HG02840 (cell line): Measurements from ENCODE around the gene ADAR.
"Not testable (repeated sequence)": the region's sequence is repeated elsewhere in the genome, so short reads cannot be mapped to it uniquely, and the experiment has no call there.

Experiments
- ATAC-seq: cut with Tn5 transposase; IDR thresholded peaks from one replicate; pipeline ENCODE4 v1.9.1; 2021; ENCODE audit warnings: mild to moderate bottlenecking, moderate library complexity, moderate number of reproducible peaks; ENCODE audit not compliant: unreplicated experiment, low FRiP score

Gene ADAR, protein sequence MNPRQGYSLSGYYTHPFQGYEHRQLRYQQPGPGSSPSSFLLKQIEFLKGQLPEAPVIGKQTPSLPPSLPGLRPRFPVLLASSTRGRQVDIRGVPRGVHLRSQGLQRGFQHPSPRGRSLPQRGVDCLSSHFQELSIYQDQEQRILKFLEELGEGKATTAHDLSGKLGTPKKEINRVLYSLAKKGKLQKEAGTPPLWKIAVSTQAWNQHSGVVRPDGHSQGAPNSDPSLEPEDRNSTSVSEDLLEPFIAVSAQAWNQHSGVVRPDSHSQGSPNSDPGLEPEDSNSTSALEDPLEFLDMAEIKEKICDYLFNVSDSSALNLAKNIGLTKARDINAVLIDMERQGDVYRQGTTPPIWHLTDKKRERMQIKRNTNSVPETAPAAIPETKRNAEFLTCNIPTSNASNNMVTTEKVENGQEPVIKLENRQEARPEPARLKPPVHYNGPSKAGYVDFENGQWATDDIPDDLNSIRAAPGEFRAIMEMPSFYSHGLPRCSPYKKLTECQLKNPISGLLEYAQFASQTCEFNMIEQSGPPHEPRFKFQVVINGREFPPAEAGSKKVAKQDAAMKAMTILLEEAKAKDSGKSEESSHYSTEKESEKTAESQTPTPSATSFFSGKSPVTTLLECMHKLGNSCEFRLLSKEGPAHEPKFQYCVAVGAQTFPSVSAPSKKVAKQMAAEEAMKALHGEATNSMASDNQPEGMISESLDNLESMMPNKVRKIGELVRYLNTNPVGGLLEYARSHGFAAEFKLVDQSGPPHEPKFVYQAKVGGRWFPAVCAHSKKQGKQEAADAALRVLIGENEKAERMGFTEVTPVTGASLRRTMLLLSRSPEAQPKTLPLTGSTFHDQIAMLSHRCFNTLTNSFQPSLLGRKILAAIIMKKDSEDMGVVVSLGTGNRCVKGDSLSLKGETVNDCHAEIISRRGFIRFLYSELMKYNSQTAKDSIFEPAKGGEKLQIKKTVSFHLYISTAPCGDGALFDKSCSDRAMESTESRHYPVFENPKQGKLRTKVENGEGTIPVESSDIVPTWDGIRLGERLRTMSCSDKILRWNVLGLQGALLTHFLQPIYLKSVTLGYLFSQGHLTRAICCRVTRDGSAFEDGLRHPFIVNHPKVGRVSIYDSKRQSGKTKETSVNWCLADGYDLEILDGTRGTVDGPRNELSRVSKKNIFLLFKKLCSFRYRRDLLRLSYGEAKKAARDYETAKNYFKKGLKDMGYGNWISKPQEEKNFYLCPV

DNA sequence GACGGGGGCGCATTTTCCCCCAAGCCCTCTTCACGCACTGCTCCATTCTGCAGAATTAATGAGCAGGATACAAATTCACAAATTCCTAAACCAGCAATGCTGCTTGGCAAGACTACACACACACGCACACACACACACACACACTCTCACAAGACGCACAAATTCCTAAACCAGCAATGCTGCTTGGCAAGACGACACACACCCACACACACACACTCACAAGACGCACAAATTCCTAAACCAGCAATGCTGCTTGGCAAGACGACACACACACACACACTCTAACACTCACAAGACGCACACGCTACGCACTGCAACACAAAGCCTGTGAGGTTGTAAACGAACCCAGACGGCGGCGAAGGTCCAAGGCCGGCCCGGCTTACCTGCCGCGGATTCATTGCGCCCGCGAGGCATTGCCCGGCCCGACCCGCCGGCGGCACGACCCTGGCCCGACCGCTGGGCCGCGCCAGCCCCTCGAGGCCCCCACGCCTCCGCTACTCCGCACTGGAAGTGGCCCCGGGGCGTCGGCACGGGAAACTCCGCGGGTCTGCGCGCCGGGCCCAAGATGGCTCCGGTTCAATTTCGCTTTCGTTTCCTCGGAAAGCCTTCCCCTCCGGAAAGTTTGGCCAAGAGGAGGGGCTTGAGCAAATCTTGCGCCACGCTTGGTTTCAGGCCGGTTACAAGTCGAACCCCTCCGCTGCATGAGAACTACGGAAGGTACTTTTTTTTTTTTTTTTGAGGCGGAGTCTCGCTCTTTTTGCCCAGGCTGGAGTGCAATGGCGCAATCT, at the start of gene ADAR:
ADAR (minus strand) TSS at position 578 of the 788 bp plus-strand sequence; CDS start at position 398, 180 bp downstream.
- peak; percentile 67 for ATAC-seq

DNA sequence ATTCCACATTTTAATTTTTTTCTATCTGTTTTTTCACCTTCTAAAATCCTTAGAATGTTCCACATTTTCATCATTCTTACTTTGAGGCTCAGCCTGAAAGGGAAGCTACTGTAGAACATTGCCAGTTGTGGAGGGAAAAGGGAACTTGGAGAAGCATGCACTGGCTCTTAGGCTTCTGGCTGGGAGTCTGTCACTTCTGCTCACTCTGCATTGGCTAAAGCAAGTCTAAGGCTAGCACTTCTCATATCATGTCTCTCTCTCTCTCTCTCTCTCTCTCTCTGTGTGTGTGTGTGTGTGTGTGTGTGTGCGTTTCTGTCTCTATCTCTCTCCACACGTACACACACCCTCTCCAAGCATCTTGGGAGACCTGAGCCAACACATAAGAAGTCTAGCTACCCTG, 49.6 kb upstream of the ADAR start:
- ATAC-seq: no peak

DNA sequence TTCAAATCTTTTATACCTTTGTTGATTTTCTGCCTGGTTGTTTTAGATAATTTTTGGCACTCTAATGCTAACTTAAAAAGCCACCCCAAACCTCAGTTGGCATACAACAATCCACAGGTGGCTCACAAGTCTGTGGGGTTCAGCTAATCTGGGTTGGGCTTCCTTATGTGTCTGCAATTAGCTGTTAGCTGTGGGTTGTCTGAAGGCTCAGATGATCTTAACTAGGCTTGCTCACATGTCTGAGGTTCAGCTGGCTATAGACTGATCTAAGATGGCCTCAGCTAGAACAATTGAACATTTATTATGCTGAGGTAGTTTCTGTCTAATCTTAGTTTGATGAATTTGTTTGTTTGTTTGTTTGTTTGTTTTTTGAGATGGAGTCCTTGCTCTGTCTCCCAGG, 44.9 kb upstream of the ADAR start:
- ATAC-seq: no peak

DNA sequence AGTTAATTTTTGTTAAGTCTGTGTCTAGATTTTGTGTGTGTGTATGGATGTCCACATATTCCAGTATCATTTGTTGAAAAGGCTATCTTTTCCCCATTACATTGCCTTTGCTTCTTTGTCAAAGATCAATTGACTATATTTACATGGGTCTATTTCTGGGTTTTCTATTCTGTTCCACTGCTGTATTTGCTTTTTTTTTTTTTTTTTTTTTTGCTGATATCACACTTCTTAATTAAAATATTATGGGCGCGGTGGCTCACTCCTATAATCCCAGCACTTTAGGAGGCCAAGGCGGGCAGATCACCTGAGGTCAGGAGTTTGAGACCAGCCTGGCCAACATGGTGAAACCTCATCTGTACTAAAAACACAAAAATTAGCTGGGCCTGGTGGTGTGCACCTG, 36.7 kb upstream of the ADAR start:
- not testable (repeated sequence) for ATAC-seq

DNA sequence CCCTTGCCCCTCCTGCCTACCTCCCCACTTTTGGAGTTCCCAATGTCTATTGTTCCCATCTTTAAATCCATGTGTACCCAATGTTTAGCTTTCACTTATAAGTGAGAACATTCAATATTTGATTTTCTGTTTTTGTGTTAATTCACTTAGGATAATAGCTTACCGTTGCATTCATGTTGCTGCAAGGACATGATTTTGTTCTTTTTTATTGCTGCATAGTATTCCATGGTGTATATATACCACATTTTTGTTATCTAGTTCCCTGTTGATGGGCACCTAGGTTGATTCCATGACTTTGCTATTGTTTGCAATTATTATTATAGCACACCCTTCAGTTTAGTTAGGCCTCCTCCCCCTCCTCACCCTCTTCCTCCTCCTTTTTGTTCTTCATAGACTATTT, 33.5 kb upstream of the ADAR start:
- no peak for ATAC-seq

DNA sequence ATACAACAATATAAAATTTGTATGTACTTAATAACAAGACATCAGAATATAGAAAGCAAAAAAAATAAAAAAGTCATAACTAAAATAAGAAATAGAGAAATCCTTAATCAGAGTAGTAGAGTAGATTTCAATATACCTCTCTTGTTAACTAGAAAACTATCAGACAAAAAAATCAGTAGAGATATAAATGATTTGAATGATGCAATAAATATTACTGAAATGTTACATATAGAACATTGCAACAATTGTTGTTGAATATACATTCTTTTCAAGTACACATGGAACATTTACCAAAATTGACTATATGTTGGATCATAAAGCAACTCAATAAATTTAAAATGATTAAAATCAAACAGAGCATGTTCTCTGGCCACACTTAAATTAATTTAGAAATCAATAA, 31.9 kb upstream of the ADAR start:
- ATAC-seq: no peak

DNA sequence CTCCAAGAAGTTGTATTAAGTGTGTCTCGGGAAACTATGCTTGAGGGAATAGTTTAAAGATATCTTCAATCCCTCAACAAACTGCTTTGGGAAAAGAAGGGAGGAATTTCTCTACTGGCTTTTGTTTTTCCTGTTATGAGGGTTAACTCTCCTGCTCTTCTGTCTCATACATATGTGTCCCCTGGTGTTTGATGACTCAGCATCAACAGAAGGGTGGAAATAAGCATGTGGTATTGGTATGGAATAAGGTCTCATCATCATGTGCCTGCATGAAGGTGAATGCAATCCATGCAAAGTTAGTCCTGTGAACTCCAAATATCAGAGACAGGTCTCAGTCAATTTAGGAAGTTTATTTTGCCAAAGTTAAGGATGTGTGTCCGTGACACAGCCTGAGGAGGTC, 27.2 kb upstream of the ADAR start:
- ATAC-seq: no peak

DNA sequence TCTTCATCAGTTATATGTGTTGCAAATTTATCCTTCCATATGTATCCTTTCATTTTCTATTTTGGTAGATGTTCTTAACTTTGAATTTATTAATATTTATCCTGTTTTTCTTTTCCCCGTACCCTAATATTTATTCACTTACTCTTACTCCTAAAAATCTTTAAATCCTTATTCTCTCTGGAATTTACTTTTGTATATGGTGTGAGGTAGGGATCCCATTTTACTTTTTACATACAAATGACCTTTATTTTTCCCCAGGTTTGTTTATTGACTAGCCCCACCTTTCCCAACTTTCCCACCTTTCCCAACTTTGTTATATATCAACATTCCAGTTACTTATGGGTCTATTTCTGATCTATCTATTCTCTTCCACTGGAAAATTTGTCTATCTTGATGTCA, 21.7 kb upstream of the ADAR start:
- ATAC-seq: no peak

DNA sequence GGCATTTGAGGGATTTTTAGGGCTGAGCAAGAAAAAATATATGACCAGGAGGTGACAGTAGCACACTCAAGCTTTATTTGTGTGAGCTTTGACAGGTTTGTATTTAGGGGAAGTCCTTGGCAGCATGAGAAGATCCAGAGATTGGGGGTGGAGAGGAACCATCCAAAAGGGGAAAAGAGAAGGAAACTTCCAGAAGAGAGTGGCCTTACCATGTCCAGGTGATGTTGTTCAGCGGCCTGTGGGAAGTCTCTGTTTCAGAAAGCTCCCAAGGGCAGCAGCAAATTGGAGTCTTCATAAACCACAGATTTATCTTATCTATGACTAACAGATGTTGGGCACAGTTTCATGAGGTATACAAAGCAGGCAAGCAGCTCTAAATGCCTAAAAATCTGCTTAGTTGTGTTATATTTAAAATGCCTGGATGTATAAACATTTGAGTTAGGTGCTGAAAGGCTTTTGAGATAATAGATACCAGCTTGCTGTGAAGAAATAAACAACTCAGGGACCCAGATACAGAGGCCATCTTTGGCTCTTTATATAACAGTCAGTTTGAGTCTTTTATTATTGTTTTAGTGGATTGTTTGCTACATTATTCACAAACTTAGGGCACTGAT, 21.2 kb upstream of the ADAR start:
- ATAC-seq: no peak

DNA sequence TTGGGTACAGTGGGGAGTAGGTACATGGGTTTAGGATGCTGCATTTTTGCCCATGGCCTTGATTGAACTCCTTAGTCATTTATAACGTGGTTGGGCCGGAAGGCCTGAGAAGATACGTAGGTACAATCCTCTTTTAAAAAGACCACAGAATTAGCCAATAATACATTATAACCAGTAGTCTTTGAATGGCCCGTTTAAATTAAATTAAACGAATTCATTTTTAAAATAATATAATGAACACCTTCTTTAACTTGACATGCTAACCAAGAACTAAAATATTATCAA, 20.1 kb upstream of the ADAR start:
- ATAC-seq: no peak

DNA sequence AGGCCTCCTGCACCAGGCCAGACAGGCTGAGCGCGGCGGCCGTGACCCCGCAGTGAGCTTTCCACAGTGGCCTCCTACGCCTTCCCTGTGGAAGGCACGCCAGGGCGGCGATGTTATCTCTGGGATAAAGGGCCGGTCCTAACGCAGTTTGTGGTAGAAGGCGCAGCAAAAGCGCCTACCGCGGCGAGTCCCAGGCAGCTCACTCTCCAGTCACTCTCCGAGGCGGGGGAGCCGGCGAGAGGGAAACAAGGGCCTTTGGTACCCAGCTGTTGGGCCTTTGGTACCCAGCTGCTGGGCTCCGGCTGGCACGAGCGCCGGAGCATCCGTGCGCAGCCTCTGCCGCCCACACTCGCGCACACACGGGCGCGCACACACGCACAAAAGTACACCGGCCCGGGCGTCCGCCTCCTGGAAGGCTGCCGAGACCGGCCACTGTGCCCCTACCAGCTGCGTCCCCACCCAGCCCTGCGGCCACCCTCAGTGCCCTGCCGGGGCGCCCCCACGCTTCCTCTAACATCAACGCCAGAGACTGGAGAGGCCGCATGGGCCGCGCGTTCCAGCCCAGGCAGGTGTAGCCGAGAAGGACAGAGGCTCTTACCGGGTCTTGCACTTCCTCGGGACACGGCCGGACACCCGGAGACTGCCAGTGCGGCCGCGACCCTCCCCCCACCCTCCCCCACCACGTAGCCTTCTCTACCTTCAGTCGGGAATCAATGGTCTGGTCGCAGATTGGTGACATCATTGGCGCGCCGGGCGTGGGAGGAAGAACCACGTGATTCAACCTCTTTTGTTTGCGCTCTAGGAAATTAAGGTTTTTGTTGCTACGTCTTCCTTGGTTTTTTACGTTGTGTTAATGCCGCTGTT, 19.5 kb upstream of the ADAR start:
- peak; percentile 54 for ATAC-seq

DNA sequence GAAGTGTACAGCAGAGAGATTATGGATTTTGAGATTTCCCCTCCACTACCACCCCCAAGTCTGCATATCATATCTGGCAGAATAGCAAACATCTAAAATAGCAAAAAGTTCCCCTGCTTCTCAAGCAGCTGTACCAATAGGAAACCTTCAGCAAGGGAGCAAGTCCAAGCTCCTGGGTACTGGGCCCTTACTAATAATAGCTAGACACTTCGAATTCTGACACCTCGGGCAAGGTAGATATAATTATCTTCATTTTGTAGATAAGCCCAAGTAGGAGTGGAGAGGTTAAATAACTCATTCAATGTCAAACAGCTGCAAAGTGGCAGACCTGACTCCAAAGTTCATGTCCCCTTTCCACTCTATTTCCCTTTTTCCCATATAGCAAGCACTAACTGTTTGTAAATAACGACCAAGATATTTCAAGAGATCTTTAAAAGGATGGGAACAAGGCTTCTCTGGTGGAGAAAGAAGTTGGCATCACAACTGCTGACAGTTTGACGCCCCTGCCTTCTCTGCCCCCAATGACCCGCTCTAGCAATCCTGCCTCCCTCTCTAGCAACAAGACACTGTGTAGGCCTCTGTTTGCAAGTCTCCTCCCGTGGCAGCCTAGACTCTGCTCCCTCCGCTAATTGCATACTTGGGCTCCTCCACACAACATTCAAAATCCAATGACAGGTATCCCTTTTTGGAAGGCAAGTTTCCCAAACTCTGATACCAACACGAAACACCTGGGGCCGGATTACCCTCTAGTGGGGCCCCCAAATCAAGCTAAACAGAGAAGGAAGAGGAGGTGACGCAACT, 18.7 kb upstream of the ADAR start:
- peak; percentile 26 for ATAC-seq

DNA sequence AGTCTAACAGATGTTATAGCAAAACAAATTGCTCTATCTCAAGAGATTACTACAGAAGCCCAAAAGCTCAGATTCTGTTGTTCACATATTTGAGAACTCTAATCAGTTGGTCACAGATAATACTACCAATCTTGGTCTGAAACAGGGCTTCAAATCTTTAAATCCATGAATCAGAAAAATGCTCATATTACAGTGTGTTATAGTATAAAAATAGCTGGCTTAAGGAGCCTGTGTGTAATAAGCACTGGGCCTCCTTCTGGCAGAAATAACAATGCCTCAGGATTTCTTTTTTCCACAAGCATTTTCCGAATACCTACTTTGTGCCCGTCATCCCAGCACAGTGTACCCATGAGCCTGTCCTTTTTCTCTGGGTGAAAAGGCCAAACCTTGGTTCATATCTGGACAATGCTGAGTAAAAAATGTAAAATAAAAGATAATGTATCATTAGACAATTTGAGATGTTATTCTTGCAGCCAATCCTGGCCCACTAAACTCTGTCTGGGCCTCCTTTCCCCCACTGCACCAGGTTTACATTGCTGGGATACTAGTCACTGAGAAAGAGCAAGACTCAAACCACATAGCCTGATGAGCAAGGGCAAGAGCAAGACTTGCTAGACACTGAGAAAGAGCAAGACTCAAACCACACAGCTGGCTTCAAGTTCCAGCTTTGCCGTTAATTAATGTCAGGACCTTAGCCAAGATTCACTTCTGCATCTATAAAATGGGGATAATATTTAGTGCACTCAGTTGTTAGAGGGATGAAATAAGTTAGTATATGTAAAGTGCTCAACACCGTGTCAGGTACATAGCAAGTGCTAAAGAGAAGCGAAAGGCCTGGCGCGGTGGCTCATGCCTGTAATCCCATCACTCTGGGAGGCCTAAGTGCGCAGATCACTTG, 17.0 kb upstream of the ADAR start:
- ATAC-seq: no peak

DNA sequence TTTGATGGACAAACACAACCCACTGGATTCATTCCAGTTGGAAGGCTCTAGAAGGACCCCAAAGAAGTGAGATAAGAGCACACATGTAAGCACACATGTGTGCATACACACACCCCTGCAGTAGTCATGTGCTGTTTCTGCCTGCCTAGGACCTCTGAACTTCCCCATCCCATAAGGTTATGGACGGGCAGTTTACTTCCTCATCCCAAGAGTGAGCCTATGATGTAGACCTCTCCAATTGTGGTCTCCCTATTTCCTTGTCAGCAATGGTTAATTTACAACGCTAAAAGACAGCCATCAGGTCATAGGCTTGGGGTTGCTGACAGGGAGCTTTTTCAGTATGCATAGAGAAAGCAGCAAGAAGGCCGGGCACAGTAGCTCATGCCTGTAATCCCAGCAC, 15.4 kb upstream of the ADAR start:
- no peak for ATAC-seq

DNA sequence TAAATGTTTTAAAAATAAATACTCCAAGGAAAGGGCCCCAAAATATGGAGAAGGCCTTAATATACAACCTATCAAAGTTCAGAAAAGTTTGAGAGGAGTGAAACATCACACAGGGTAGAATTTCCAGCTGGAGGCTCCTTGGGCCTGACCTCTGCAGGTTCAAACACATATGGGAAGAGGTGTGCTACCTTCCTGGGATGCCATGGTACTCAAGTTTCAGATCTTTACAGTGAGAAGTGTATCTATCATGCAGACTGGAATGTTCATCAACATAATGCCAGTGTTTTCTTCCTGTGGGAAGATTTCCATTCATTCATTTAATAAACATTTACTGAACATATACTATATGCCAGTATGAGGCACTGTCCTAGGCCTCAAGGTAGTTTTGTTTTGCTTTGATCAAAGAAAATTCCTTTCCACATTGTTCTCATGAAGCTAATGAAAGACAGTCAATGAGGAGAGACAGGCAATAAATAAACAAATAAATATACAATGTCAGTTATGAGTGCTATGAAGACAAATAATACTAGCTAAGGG, 14.6 kb upstream of the ADAR start:
- ATAC-seq: no peak

DNA sequence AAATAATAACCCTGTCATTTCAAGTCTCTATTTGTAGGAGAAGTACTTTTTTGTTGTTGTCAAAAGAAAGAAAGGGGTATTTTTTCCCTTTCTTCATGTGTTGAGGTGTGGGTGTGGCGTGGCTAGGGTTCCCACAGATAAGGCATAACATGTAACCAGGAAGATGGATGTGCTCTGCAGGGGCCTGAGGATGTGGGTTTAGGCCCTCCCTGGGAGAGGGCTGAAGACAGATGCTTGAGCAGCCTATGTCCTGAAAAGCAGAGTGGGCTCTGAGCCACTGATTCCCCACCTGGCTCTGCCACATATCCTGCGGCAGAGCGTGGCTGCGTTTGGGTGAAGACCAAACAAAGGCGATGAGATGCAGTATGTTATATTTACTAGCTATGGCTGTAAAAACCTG, 13.9 kb upstream of the ADAR start:
- no peak for ATAC-seq

DNA sequence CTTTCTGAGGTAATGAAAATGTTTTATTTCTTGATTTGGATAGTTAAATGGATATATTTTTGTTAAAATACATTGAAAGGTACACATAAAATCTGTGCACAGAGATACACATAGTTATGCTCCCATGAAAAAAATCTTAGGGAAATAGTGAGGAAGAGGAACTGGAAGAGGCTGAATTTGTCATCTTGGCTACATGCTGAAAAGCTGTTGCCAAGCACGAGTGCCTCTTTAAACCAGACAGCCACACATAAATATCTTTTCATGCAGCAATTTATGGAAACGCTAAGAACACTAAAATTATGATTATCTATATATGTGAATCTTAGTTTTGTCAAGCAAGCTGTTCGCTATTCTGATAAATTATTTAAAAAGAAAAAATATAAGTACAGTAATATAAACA, 12.8 kb upstream of the ADAR start:
- ATAC-seq: no peak
